ENCODE data around the gene BPIFB1. TPM values are rescaled to one million over a fixed set of nuclear protein-coding genes. Genes with fewer than 3 reads are reported as not detected.

BPIFB1 gene
- polyA plus RNA-seq, 1 donor (not counting 4 experiments of a cell fraction or from before 2014, with no cell fraction given), result not detected

- Histone ChIP-seq H2AFZ (ENCODE audit: control insufficient read depth, low read length) (no peak overlapping the region), H3K36me3 (ENCODE audit: control insufficient read depth in 2 of 2, extremely low read depth in 1 of 2, insufficient read depth in 2 of 2, low read length in 2 of 2) (no peaks in the 10 kb centered on the region), H3K4me3 (ENCODE audit: control insufficient read depth in 2 of 3, extremely low read depth in 1 of 3, insufficient read depth in 2 of 3, low read depth in 1 of 3, low read length in 3 of 3) (no peak overlapping the region), H4K20me1 (ENCODE audit: control insufficient read depth, extremely low read depth, insufficient read depth, low read length) (no peaks in the 10 kb centered on the region), H3K9me1 (ENCODE audit: control insufficient read depth, extremely low read depth, insufficient read depth, low read length) (no peaks in the 10 kb centered on the region), H3K79me2 (ENCODE audit: control insufficient read depth, insufficient read depth, low read length) (no peaks in the 10 kb centered on the region), H3K4me1 (ENCODE audit: control insufficient read depth, extremely low read depth, insufficient read depth, low read length) (no peaks in the 10 kb centered on the region), H3K27ac (ENCODE audit: control insufficient read depth, insufficient read depth, low read length) (no peak overlapping the region), H3K9ac (ENCODE audit: control insufficient read depth, extremely low read depth, insufficient read depth, low read length) (no peak overlapping the region), H3K9me3 (ENCODE audit: control insufficient read depth, low read depth, low read length) (no peaks in the 10 kb centered on the region), H3K4me2 (ENCODE audit: control insufficient read depth, extremely low read depth, insufficient read depth, low read depth, low read length) (no peak overlapping the region), H3K27me3 (ENCODE audit: control insufficient read depth, extremely low read depth, insufficient read depth, low read length) (no peaks in the 10 kb centered on the region)
- no peak for DNase-seq (ENCODE audit: low read depth, low spot score)
- dilution Hi-C loops (cut with MboI; ENCODE audit: extremely low pct_ligation_motif_present, low sequenced_read_pairs), result no loop called here
- TF ChIP-seq EZH2 (IDR thresholded peaks at IDR 0.05; ENCODE audit: low read length) (no peak), CTCF (optimal IDR thresholded peaks at IDR 0.05 in 1 of 3, IDR thresholded peaks at IDR 0.05 in 1 of 3, conservative IDR thresholded peaks at IDR 0.05 in 1 of 3; ENCODE audit: extremely low read depth in 1 of 3, insufficient read depth in 2 of 3, low read length in 3 of 3) (no peak)
- FAIRE-seq, result no peak
Observed at GRCh38 chr20:33312583-33312982, 29.6 kb downstream of the BPIFB1 start.

- Histone ChIP-seq H3K9ac (ENCODE audit: control insufficient read depth, extremely low read depth, insufficient read depth, low read length) (no peak overlapping the region), H2AFZ (ENCODE audit: control insufficient read depth, low read length) (no peak overlapping the region), H3K27ac (ENCODE audit: control insufficient read depth, insufficient read depth, low read length) (no peak overlapping the region), H3K9me1 (ENCODE audit: control insufficient read depth, extremely low read depth, insufficient read depth, low read length) (no peaks in the 10 kb centered on the region), H3K4me3 (ENCODE audit: control insufficient read depth in 2 of 3, extremely low read depth in 1 of 3, insufficient read depth in 2 of 3, low read depth in 1 of 3, low read length in 3 of 3) (no peak overlapping the region), H3K4me2 (ENCODE audit: control insufficient read depth, extremely low read depth, insufficient read depth, low read depth, low read length) (no peak overlapping the region), H3K27me3 (ENCODE audit: control insufficient read depth, extremely low read depth, insufficient read depth, low read length) (peaks cover 4% of the 10 kb centered on the region), H3K79me2 (ENCODE audit: control insufficient read depth, insufficient read depth, low read length) (no peaks in the 10 kb centered on the region), H4K20me1 (ENCODE audit: control insufficient read depth, extremely low read depth, insufficient read depth, low read length) (no peaks in the 10 kb centered on the region), H3K9me3 (ENCODE audit: control insufficient read depth, low read depth, low read length) (no peaks in the 10 kb centered on the region), H3K4me1 (ENCODE audit: control insufficient read depth, extremely low read depth, insufficient read depth, low read length) (no peaks in the 10 kb centered on the region), H3K36me3 (ENCODE audit: control insufficient read depth in 2 of 2, extremely low read depth in 1 of 2, insufficient read depth in 2 of 2, low read length in 2 of 2) (no peaks in the 10 kb centered on the region)
- FAIRE-seq, result no peak
- no peak for DNase-seq (ENCODE audit: low read depth, low spot score)
- TF ChIP-seq EZH2 (IDR thresholded peaks at IDR 0.05; ENCODE audit: low read length) (no peak), CTCF (optimal IDR thresholded peaks at IDR 0.05 in 1 of 3, IDR thresholded peaks at IDR 0.05 in 1 of 3, conservative IDR thresholded peaks at IDR 0.05 in 1 of 3; ENCODE audit: extremely low read depth in 1 of 3, insufficient read depth in 2 of 3, low read length in 3 of 3) (no peak)
- dilution Hi-C loops (cut with MboI; ENCODE audit: extremely low pct_ligation_motif_present, low sequenced_read_pairs), result no loop called here
Observed at GRCh38 chr20:33313686-33314314, 30.8 kb downstream of the BPIFB1 start.
